ENCODE measurements around the gene TSGA10.
"Not testable (repeated sequence)": the region's sequence is repeated elsewhere in the genome, so short reads cannot be mapped to it uniquely, and the experiment has no call there.

The TSGA10 gene, protein sequence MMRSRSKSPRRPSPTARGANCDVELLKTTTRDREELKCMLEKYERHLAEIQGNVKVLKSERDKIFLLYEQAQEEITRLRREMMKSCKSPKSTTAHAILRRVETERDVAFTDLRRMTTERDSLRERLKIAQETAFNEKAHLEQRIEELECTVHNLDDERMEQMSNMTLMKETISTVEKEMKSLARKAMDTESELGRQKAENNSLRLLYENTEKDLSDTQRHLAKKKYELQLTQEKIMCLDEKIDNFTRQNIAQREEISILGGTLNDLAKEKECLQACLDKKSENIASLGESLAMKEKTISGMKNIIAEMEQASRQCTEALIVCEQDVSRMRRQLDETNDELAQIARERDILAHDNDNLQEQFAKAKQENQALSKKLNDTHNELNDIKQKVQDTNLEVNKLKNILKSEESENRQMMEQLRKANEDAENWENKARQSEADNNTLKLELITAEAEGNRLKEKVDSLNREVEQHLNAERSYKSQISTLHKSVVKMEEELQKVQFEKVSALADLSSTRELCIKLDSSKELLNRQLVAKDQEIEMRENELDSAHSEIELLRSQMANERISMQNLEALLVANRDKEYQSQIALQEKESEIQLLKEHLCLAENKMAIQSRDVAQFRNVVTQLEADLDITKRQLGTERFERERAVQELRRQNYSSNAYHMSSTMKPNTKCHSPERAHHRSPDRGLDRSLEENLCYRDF

DNA sequence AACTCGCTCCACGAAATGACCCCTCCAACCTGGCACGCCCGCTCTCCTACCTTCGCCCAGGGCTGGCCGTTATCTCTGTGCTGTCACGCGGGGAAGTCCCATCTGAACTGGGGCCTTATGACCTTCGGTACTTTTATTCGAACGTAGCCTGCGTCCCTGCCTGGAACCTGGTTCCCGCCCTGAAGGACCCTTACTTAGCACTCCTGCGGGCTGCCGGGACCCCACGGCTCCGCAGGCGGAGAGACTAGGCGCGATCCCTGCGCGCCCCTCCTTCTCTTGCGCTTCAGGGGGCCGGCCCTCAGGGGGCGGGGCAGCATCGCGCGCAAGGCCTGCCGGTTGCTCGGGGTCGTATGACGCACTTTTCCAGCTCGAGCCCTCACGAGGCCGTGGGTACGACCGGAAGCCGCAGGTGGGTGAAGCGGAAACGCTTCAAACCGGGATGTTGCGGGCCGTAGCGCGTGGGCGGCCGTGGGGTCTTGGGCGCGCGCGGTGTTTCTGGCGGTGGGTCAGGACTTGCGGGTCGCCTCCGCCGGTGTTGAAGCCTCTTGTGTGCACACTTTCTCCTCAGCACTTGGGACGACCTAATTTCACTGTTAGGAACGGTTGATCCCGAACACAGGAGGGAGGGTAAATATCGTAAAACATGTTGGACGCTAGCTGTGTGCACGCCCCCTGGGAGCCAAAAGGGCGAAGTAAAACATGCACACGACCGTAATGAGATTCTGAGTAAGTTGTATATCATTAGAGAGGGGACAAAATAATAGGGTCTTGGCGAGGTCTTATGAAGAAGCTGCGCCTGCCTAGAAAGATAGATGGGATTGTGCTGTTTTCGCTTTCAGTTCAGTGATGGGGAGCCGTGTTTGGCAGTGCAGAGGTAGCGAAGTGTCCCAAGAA, at the start of gene TSGA10, which contains the start of gene LIPT1:
Gene TSGA10 (minus strand): TSS at position 300 of the 894 bp plus-strand sequence. CDS start 45,503 bp downstream, outside the sequence.
Gene LIPT1 (plus strand): TSS at position 325 of the 894 bp plus-strand sequence. CDS start 6,991 bp downstream, outside the sequence.
- TF ChIP-seq, protein P1, sequence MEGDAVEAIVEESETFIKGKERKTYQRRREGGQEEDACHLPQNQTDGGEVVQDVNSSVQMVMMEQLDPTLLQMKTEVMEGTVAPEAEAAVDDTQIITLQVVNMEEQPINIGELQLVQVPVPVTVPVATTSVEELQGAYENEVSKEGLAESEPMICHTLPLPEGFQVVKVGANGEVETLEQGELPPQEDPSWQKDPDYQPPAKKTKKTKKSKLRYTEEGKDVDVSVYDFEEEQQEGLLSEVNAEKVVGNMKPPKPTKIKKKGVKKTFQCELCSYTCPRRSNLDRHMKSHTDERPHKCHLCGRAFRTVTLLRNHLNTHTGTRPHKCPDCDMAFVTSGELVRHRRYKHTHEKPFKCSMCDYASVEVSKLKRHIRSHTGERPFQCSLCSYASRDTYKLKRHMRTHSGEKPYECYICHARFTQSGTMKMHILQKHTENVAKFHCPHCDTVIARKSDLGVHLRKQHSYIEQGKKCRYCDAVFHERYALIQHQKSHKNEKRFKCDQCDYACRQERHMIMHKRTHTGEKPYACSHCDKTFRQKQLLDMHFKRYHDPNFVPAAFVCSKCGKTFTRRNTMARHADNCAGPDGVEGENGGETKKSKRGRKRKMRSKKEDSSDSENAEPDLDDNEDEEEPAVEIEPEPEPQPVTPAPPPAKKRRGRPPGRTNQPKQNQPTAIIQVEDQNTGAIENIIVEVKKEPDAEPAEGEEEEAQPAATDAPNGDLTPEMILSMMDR (IDR thresholded peaks at IDR 0.05; ENCODE audit: insufficient read depth, low read depth, low read length, missing control alignments): no peak

DNA sequence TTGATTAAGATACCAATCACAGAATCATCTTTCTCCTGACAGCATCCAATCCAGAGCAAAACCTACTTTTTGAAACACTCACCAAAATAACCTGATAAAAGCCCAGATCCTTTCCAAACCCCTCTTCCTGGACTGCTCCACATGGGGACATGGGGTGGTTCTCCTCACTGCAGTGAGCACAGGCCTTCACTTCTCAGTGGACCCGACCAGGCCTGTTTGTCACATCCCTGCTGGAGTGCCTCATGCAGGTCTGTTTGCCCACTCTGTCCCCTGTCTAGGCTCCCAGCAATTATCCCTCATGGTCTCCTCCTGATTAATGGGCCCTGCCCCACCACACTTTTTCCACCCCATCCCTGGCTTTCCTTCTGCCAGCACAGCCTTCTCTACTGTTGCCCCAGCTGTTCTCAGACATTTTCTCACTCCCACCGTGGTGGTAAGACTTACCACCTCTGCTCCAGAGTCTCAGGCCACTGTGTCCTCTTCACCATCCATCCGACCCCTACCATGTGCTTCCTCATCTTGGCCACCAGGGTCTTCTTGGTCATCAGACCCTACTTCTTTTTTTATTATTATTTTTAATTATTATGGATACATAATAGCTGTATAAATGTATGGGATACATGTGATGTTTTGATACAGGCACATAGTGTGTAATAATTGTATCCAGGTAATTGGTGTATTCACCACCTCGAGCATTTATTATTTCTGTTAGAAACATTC, 47.4 kb upstream of the TSGA10 start:
- no peak for DNase-seq (ENCODE audit: low read depth)
- TF ChIP-seq, protein P1 (IDR thresholded peaks at IDR 0.05; ENCODE audit: insufficient read depth, low read depth, low read length, missing control alignments): no peak
- no peak overlapping the region for H3K4me3 ChIP-seq (ENCODE audit: low read depth, low read length)

More for the DNA sequence above, at the start of gene TSGA10, which contains the start of gene LIPT1:
- peak; percentile 95 for DNase-seq (ENCODE audit: low read depth)
- H3K4me3 ChIP-seq (ENCODE audit: low read depth, low read length): peak within 1 kb of the TSS; percentile 76

DNA sequence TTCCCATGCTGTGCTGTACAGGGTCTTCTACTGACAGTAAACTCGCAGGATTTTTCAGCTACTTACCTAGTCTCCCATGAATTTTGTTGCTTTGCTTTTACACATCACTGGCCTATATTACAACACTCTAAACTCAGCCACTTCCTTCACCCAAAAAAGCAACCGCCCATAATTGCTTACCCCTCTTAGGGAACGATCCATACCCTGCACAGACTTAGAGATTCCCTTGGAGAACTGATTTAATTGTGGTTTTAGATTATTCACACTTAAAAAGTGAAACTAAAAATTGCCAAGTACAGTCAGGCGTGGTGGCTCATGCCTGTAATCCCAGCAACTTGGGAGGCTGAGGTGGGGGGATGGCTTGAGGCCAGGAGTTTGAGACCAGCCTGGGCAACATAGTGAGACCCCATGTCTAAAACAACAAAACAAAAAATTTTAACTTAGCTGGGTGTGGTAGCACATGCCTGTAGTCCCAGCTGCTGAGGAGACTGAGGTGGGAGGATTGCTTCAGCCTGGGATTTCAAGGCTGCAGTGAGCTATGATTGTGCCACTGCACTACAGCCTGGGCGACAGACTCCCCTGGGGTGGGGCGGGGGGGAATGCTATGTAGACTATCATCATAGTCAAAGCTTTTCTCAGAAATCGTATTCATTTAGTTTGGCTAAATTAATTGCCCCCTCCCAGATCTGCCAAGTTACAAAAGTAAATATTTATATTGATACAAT, 45.5 kb upstream of the TSGA10 start:
- H3K4me3 ChIP-seq (ENCODE audit: low read depth, low read length): no peak overlapping the region
- no peak for DNase-seq (ENCODE audit: low read depth)
- TF ChIP-seq, protein P1 (IDR thresholded peaks at IDR 0.05; ENCODE audit: insufficient read depth, low read depth, low read length, missing control alignments): no peak

DNA sequence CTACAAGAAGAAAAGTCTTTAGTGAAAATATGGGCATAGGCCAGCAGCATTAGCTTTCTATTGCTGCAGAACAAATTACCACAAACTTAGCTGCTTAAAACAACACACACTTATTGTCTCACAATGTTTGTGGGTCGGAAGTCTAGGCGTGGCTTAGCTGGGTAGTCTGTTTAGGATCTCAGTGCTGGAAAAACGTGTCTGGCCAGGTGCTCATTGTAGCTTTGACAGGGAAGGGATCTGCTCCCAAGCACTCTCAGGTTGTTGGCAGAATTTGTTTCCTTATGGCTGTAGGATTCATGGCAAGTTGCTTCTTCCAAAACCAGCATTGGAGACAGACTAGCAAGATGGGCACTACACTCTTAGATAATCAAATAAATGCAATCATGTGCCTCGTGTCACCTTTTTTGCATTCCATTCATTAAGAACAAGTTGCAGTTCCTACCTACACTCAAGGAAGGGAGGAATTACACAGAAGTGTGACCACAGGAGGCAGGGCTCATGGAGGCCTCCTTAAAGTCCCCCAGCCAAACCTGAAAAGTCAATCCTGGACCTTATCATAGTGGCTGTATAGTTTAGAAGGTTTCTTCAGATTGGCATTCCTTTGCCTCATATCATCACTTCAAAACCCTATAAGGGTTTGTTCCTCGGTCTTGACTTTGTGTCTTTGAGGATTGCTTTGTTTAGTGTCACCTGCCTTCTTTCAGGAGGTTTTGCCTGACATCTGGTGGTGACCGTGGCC, 43.5 kb upstream of the TSGA10 start:
- no peak overlapping the region for H3K4me3 ChIP-seq (ENCODE audit: low read depth, low read length)
- no peak for DNase-seq (ENCODE audit: low read depth)
- TF ChIP-seq, protein P1 (IDR thresholded peaks at IDR 0.05; ENCODE audit: insufficient read depth, low read depth, low read length, missing control alignments): no peak

DNA sequence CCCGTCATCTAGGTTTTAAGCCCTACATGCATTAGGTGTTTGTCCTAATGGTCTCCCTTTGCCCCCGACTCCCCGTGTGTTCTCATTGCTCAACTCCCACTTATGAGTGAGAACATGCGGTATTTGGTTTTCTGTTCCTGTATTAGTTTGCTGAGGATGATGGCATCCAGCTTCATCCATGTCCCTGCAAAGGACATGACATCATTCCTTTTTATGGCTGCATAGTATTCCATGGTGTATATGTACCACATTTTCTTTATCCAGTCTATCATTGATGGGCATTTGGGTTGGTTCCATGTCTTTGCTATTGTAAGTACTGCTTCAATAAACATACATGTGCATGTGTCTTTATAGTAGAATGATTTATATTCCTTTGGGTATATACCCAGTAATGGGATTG, 37.6 kb upstream of the TSGA10 start:
- H3K4me3 ChIP-seq (ENCODE audit: low read depth, low read length); DNase-seq (ENCODE audit: low read depth): not testable (repeated sequence)

DNA sequence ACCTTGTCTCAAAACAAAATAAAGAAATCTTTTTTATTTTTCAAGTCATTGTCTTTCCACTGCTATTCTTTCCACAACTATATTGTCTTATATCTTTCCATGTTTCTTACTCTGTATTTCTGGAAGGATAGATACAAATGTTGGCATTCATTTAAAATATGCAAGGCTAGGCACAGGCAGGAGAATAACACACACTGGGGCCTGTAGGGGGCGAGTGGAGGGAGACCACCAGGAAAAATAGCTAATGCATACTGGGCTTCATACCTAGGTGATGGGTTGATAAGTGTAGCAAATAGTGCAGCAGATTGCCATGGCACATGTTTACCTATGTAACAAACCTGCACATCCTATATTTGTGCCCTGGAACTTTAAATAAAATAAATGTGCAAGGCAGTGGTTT, 35.8 kb upstream of the TSGA10 start:
- TF ChIP-seq, protein P1 (IDR thresholded peaks at IDR 0.05; ENCODE audit: insufficient read depth, low read depth, low read length, missing control alignments): no peak
- H3K4me3 ChIP-seq (ENCODE audit: low read depth, low read length): no peak overlapping the region
- no peak for DNase-seq (ENCODE audit: low read depth)

All from GM12865 (cell line).